HCT116 (cell line): ENCODE measurements around the gene TCP10L. TPM values are rescaled to one million over a fixed set of nuclear protein-coding genes. Genes with fewer than 3 reads are reported as not detected.
"Not testable (repeated sequence)": the region's sequence is repeated elsewhere in the genome, so short reads cannot be mapped to it uniquely, and the experiment has no call there.

ENCODE experiments used
- ATAC-seq: fragments of 200-7000 bp; cut with Tn5 transposase; 2 replicates; pipeline ENCODE4 v1.9.1; 2020; ENCODE audit warnings: mild to moderate bottlenecking, moderate library complexity
- BruUV-seq: library from RNA; stranded (reverse); fragments of 400-500 nt; replicated peaks from 2 replicates; lab custom pipeline; 2021; lab: Mats Ljungman, UMichigan
- CTCF ChIA-PET: fragments of 300-600 bp; sonication (Branson Sonifier 250); formaldehyde crosslinking; loops from one replicate; lab custom pipeline; 2021; ENCODE audit warnings: antibody characterized with exemption; lab: Charles Lee
- POLR2A ChIA-PET: fragments of 300-600, 350-600 bp; sonication (Branson Sonifier 250); formaldehyde crosslinking; loops from one replicate; lab custom pipeline; 2021; ENCODE audit warnings: antibody characterized with exemption; lab: Charles Lee
- RAD21 ChIA-PET, 2 experiments: fragments of 300-600 bp; sonication (Branson Sonifier 250); formaldehyde crosslinking; loops; one replicate each; lab custom pipeline; 2023; ENCODE audit warnings: low total read pairs in 2 of 2; ENCODE audit not compliant: uncharacterized antibody in 2 of 2, unreplicated experiment in 2 of 2, low non-redundant PET in 1 of 2; lab: Charles Lee
- DNase-seq: peaks from one replicate; pipeline ENCODE4 v3.0.0-alpha.2; 2010; ENCODE audit warnings: low read depth, low spot score
- H2AFZ ChIP-seq: fragments of 200-600 bp; shearing (Covaris generic), sonication (generic); 2 replicates; pipeline ENCODE4 v1.6.1; 2017; ENCODE audit warnings: low read depth, mixed run types, mixed read lengths, antibody characterized with exemption, low read length; ENCODE audit not compliant: poor library complexity, severe bottlenecking
- H3K27ac ChIP-seq: 2 replicates; pipeline ENCODE4 v1.5.1; 2012; ENCODE audit warnings: low read depth, low read length
- H3K27me3 ChIP-seq: fragments of 200-600 bp; sonication (generic); 2 replicates; pipeline ENCODE4 v1.6.1; 2016; ENCODE audit warnings: mixed run types, low read length, mixed read lengths; ENCODE audit not compliant: insufficient read depth
- H3K36me3 ChIP-seq, 2 experiments: fragments of 200-500 bp in 1 of 2; fragments of 200-600 bp in 1 of 2; sonication (Bioruptor generic) in 1 of 2; sonication (generic) in 1 of 2; 2 replicates each; pipeline versions ENCODE4 v1.5.1 to v1.6.1; 2014 to 2016; ENCODE audit warnings: low read length in 2 of 2, inconsistent platforms in 1 of 2, mixed read lengths in 1 of 2, mixed run types in 1 of 2; ENCODE audit not compliant: insufficient read depth in 2 of 2, control insufficient read depth in 1 of 2
- H3K4me1 ChIP-seq, 2 experiments: fragments of 200-600 bp in 1 of 2; sonication (generic) in 1 of 2; 2 replicates each; pipeline versions ENCODE4 v1.5.1 to v1.6.1; 2012 to 2017; ENCODE audit warnings: low read length in 2 of 2, inconsistent platforms in 1 of 2, mild to moderate bottlenecking in 1 of 2, mixed read lengths in 1 of 2, mixed run types in 1 of 2, moderate library complexity in 1 of 2; ENCODE audit not compliant: insufficient read depth in 2 of 2, control insufficient read depth in 1 of 2
- H3K4me2 ChIP-seq: fragments of 200-600 bp; sonication (generic); 2 replicates; pipeline ENCODE4 v1.6.1; 2017; ENCODE audit warnings: mixed run types, low read length, mixed read lengths
- H3K4me3 ChIP-seq, 2 experiments: fragments of 200-600 bp in 1 of 2; sonication (generic) in 1 of 2; replicated peaks in 1 of 2; 2 replicates each; pipeline ENCODE4 v1.5.1; 2011 to 2016; ENCODE audit warnings: low read length in 2 of 2, control low read depth in 1 of 2, low read depth in 1 of 2, mild to moderate bottlenecking in 1 of 2, mixed read lengths in 1 of 2, mixed run types in 1 of 2
- H3K79me2 ChIP-seq: fragments of 200-600 bp; sonication (generic); 2 replicates; pipeline ENCODE4 v1.6.1; 2017; ENCODE audit warnings: mild to moderate bottlenecking, mixed run types, low read length, moderate library complexity, mixed read lengths; ENCODE audit not compliant: insufficient read depth
- H3K9ac ChIP-seq: fragments of 200-600 bp; sonication (generic); 2 replicates; pipeline ENCODE4 v1.6.1; 2016; ENCODE audit warnings: low read length, mixed read lengths
- H3K9me2 ChIP-seq: fragments of 200-600 bp; sonication (generic), shearing (Covaris generic); 2 replicates; pipeline ENCODE4 v1.6.1; 2017; ENCODE audit warnings: mixed run types, mild to moderate bottlenecking, moderate library complexity; ENCODE audit not compliant: insufficient read depth
- H3K9me3 ChIP-seq, 2 experiments: fragments of 200-500 bp in 1 of 2; fragments of 200-600 bp in 1 of 2; sonication (Bioruptor generic) in 1 of 2; sonication (generic) in 1 of 2; 2 replicates each; pipeline ENCODE4 v1.6.1; 2014 to 2017; ENCODE audit warnings: low read length in 2 of 2, mixed read lengths in 2 of 2, inconsistent platforms in 1 of 2, low read depth in 1 of 2, mild to moderate bottlenecking in 1 of 2, mixed run types in 1 of 2, moderate library complexity in 1 of 2; ENCODE audit not compliant: control insufficient read depth in 1 of 2, insufficient read depth in 1 of 2
- H4K20me1 ChIP-seq: fragments of 200-600 bp; sonication (generic), shearing (Covaris generic); 2 replicates; pipeline ENCODE4 v1.6.1; 2017; ENCODE audit warnings: mixed run types, mild to moderate bottlenecking, moderate library complexity; ENCODE audit not compliant: insufficient read depth
- CBX3 ChIP-seq: IDR thresholded peaks from 2 replicates; pipeline ENCODE4 v1.6.1; 2012; ENCODE audit warnings: low read depth
- EGR1 ChIP-seq: IDR thresholded peaks from 2 replicates; pipeline ENCODE4 v1.6.1; 2012; ENCODE audit warnings: low read depth
- ELF1 ChIP-seq: IDR thresholded peaks from 2 replicates; pipeline ENCODE4 v1.6.1; 2012; ENCODE audit warnings: low read depth, borderline replicate concordance
- EZH2phosphoT487 ChIP-seq: fragments of 200-600 bp; IDR thresholded peaks from 2 replicates; pipeline ENCODE4 v1.6.1; 2018; ENCODE audit warnings: antibody characterized with exemption, borderline replicate concordance
- POLR2AphosphoS5 ChIP-seq: IDR thresholded peaks from 2 replicates; pipeline ENCODE4 v1.6.1; 2011; ENCODE audit warnings: mild to moderate bottlenecking, low read depth, low read length, moderate library complexity
- RAD21 ChIP-seq: IDR thresholded peaks from 2 replicates; pipeline ENCODE4 v1.6.1; 2012; ENCODE audit warnings: low read depth, mild to moderate bottlenecking
- SIN3A ChIP-seq: IDR thresholded peaks from 2 replicates; pipeline ENCODE4 v1.6.1; 2012; ENCODE audit warnings: low read depth
- SRF ChIP-seq: IDR thresholded peaks from 2 replicates; pipeline ENCODE4 v1.6.1; 2012; ENCODE audit warnings: low read depth
- TCF7L2 ChIP-seq: IDR thresholded peaks from 2 replicates; pipeline ENCODE4 v1.7.0; 2011; ENCODE audit warnings: borderline replicate concordance, inconsistent platforms; ENCODE audit not compliant: insufficient read depth, insufficient read length; ENCODE audit errors: extremely low read depth
- intact Hi-C: fragments of 100-400 bp; cut with micrococcal nuclease; formaldehyde crosslinking; loops from 2 replicates; pipeline ENCODE4 v1.10.0; 2022
- total RNA-seq: library from RNA; stranded (reverse); gene quantifications from one replicate; pipeline ENCODE4 v1.2.1, GENCODE V29; 2021; ENCODE audit not compliant: unreplicated experiment
- TF ChIP-seq, protein P1 (sequence below), 3 experiments: fragments of 200-600 bp in 1 of 3; sonication (generic) in 1 of 3; IDR thresholded peaks in 2 of 3; conservative IDR thresholded peaks in 1 of 3; 2 replicates each; pipeline ENCODE4 v1.5.1; 2012 to 2017; ENCODE audit warnings: low read depth in 2 of 3, low read length in 2 of 3, antibody characterized with exemption in 1 of 3, borderline replicate concordance in 1 of 3, control low read depth in 1 of 3, mild to moderate bottlenecking in 1 of 3, mixed read lengths in 1 of 3, mixed run types in 1 of 3, moderate library complexity in 1 of 3; ENCODE audit not compliant: insufficient read depth in 1 of 3
- TF ChIP-seq, protein P2 (sequence below): IDR thresholded peaks from 2 replicates; pipeline ENCODE4 v1.6.1; 2012
- TF ChIP-seq, protein P3 (sequence below): IDR thresholded peaks from 2 replicates; pipeline ENCODE4 v1.6.1; 2011; ENCODE audit warnings: mild to moderate bottlenecking, low read length, moderate library complexity; ENCODE audit not compliant: insufficient replicate concordance; ENCODE audit errors: extremely low read depth

TCP10L gene
- total RNA-seq, 1 experiment from 2014 or later = 0.07 TPM

DNA sequence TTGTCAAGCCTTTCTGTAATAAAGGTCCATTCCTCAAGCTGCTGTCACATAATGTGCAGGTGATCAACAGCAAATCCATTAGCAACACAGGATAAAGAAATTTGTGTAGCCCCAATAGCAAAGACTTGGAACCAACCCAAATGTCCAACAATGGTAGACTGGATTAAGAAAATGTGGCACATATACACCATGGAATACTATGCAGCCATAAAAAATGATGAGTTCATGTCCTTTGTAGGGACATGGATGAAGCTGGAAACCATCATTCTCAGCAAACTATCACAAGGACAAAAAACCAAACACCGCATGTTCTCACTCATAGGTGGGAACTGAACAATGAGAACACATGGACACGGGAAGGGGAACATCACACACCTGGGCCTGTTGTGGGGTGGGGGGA, 42.3 kb downstream of the TCP10L start:
- H2AFZ ChIP-seq, H4K20me1 ChIP-seq, RAD21 ChIA-PET, H3K4me2 ChIP-seq, ATAC-seq, H3K9me2 ChIP-seq, DNase-seq, POLR2A ChIA-PET, H3K27me3 ChIP-seq, H3K9ac ChIP-seq, H3K4me3 ChIP-seq, H3K36me3 ChIP-seq, H3K27ac ChIP-seq, intact Hi-C loops, H3K9me3 ChIP-seq, H3K79me2 ChIP-seq, BruUV-seq: not testable (repeated sequence)
- peaks cover 0 to 11% of the 10 kb centered on the region in 2 experiments; a peak in 1 of 4 replicates for H3K4me1 ChIP-seq
- CTCF ChIA-PET = interaction anchor here (0.6 kb wide), 1 partner anchor 1054 kb away, joined by 3 read pairs; no protein-coding TSS in a partner anchor

DNA sequence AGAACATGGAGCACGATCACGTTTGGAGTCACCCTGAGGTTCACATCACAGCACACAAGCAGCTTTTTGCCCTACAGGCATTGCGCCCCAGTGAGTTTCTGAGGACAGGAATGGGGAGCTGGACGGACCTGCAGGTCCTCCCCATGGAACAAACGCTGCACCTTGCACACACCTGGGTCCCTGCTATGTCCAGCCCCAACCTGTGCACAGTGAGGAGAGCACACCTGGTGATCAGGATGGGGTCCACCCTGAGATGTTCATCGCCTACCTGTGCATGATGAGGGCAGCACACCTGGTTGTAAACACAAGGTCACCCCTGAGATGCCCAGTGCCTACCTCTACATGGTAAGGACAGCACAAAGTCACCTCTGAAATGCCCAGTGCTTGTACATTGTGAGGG, 45.9 kb downstream of the TCP10L start:
- CTCF ChIA-PET = no interaction called here
- Histone ChIP-seq H3K79me2 (no peaks in the 10 kb centered on the region), H3K36me3 (no peaks in the 10 kb centered on the region)

More for the DNA sequence above, 45.9 kb downstream of the TCP10L start:
- H4K20me1 ChIP-seq = no peaks in the 10 kb centered on the region
- intact Hi-C loops = no loop called here
- H3K27ac ChIP-seq = no peak overlapping the region
- H3K9me3 ChIP-seq = no peaks in the 10 kb centered on the region
- no peak overlapping the region for H3K4me3 ChIP-seq
- peaks cover 4 to 6% of the 10 kb centered on the region in 2 experiments for H3K4me1 ChIP-seq
- no TSS peak for BruUV-seq
- DNase-seq = no peak
- no peak overlapping the region for H2AFZ ChIP-seq
- TF ChIP-seq, protein P1, sequence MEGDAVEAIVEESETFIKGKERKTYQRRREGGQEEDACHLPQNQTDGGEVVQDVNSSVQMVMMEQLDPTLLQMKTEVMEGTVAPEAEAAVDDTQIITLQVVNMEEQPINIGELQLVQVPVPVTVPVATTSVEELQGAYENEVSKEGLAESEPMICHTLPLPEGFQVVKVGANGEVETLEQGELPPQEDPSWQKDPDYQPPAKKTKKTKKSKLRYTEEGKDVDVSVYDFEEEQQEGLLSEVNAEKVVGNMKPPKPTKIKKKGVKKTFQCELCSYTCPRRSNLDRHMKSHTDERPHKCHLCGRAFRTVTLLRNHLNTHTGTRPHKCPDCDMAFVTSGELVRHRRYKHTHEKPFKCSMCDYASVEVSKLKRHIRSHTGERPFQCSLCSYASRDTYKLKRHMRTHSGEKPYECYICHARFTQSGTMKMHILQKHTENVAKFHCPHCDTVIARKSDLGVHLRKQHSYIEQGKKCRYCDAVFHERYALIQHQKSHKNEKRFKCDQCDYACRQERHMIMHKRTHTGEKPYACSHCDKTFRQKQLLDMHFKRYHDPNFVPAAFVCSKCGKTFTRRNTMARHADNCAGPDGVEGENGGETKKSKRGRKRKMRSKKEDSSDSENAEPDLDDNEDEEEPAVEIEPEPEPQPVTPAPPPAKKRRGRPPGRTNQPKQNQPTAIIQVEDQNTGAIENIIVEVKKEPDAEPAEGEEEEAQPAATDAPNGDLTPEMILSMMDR (IDR thresholded peaks at IDR 0.05 in 2 of 3, conservative IDR thresholded peaks at IDR 0.05 in 1 of 3; ENCODE audit: borderline replicate concordance in 1 of 3, insufficient read depth in 1 of 3, low read depth in 2 of 3, low read length in 2 of 3) = no peak
- TF ChIP-seq RAD21 (no peak), TCF7L2 (no peak), EGR1 (no peak), EZH2phosphoT487 (no peak), SRF (no peak), POLR2AphosphoS5 (no peak), ELF1 (no peak), CBX3 (no peak), SIN3A (no peak)
- TF ChIP-seq, protein P2, sequence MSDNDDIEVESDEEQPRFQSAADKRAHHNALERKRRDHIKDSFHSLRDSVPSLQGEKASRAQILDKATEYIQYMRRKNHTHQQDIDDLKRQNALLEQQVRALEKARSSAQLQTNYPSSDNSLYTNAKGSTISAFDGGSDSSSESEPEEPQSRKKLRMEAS = no peak
- TF ChIP-seq, protein P3, sequence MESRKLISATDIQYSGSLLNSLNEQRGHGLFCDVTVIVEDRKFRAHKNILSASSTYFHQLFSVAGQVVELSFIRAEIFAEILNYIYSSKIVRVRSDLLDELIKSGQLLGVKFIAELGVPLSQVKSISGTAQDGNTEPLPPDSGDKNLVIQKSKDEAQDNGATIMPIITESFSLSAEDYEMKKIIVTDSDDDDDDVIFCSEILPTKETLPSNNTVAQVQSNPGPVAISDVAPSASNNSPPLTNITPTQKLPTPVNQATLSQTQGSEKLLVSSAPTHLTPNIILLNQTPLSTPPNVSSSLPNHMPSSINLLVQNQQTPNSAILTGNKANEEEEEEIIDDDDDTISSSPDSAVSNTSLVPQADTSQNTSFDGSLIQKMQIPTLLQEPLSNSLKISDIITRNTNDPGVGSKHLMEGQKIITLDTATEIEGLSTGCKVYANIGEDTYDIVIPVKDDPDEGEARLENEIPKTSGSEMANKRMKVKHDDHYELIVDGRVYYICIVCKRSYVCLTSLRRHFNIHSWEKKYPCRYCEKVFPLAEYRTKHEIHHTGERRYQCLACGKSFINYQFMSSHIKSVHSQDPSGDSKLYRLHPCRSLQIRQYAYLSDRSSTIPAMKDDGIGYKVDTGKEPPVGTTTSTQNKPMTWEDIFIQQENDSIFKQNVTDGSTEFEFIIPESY = no peak
- H3K9me2 ChIP-seq = no peaks in the 10 kb centered on the region
- H3K9ac ChIP-seq = no peak overlapping the region
- no peaks in the 10 kb centered on the region for H3K27me3 ChIP-seq
- ATAC-seq = no peak
- ChIA-PET POLR2A (no interaction called here), RAD21 (no interaction called here)
- no peak overlapping the region for H3K4me2 ChIP-seq
